Fibroblast of skin of right quadriceps (primary cell): ENCODE data around the gene OOSP4A.
A peak's percentile ranks its signal among the peaks of the same experiment; 100 is the strongest.

Experiments used
- DNase-seq: peaks from one replicate; pipeline ENCODE4 v3.0.0-alpha.2; 2013

OOSP4A gene

GRCh38 chr11:59963733-59964132 is at the start of gene OOSP4A:
TSS of gene OOSP4A (plus strand) at chr11:59964033. CDS start at chr11:59964033, 0 bp downstream.
- DNase-seq, result no peak

DNA sequence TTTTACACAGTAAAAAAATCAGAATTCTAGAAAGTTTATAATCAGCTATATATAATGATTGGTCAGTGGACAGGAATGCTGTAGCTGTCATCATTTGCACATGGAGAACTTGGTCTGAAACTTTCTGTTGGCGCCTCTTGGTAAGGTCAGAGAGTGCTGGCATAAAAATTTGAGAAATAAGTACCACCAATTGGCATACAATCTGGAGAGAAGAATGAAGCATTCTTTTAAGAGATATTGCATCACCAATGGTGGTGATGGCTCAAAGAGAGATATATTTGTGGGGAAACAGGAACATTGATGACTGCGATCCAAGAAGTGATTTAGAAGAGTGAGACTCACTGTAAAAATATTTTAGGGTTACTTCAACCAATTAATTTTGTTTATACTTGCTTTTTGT is 45.4 kb upstream of the OOSP4A start:
- DNase-seq, result no peak

DNA sequence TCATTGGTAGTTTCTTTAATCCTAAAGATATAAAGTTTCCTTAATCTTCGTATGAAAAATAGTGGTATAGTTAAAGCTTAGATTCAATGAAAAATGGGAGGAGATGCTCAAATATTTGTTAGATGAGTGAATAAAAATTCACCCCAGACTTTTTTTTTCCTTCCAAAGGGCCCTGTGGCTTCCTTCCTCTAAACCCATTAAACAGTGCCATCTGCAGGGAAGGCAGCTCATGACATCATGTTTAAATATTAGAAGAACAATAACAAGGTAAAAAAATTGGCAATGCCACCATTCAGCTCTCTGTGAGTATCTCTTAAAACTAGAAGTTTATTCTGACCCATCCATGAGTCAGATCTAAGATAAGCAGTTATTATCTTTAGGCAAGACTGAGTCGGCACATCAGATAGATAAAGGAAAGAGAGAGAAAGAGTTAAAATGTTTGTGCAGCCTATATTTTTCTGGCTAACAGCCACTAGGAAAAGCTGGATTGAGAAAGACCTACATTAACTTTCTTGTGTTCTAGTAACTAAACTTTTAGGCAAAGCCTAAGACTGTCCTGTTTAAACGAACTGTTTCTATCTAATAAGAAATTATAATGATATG is 44.7 kb upstream of the OOSP4A start:
- peak; percentile 9 for DNase-seq

DNA sequence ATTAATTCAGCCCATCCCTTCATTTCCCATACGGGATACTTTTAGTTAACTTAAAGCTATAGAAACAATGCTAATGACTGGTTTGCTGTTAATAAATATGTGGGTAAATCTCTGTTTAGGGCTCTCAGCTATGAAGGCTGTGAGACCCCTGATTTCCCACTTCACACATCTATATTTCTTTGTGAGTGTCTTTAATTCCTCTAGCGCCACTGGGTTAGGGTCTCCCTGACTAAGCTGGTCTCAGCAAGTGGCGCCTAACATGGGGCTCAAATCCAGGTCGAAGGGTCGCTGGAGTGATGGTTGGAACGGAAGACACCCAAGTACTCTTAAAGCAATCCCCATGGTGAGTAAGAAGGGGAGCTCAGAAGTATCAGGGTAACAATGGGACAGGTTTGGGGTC is 40.0 kb upstream of the OOSP4A start:
- no peak for DNase-seq

- DNase-seq, result no peak
Measured at GRCh38 chr11:59931688-59932087, 32.1 kb upstream of the OOSP4A start.

DNA sequence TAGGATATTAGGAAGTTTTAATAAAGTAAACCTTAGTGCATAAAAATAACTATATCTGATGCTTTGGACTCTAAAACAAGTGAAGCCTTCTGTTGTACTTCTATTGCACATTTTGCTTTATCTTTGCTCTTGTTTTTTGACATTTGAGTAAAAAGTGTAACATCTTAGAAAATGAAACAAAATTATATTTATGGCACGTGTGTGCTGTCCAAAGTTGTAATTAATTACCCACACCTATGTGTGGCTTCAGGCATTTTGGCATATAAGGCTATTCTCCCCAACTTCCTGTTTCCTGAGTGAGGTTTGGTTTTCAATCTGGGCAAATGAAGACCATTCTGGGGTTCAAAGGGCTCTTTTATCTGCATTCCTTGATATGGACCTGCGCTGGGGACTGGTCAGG is 25.7 kb upstream of the OOSP4A start, which contains the start of gene OOSP1:
TSS of gene OOSP1 (plus strand) at position 301 of the 400 bp plus-strand sequence. CDS start at position 324, 23 bp downstream.
- DNase-seq, result no peak

DNA sequence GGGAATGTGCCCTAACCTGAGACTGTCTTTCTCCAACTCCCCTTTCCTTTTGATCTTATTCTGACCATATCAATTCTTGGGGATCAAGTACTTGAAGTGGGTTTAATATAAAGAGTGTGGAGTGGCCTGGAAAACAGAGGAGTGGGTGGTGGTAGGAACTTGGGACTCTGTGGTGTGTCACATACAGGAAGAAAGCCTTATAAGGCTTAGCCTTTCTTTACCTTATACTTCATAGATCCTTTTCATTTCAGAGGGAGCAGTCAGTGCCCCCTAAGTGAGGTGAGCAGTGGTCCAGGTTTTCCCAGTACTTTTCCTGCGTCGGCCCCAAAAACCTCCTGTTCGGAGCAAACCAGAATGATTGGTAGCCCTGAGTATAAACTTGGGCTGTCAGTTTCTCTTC is 25.1 kb upstream of the OOSP4A start:
- DNase-seq, result no peak

DNA sequence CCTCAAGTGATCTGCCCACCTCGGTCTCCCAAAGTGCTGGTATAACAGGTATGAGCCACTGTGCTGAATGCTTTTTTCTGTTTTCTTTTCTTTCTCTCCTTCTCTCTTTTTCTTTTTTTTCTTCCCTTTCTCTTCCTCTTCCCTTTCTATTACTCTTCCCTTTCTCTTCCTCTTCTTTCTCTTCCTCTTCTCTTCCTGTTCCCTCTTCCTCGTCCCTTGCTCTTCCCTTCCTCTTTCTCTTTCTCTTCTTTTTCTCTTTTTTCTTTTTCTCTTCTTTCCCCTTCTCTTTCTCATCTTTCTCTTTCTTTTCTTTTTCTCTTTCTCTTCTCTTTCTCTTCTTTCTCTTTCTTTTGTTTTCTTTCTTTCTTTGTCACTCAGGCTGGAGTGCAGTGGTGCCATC is 24.4 kb upstream of the OOSP4A start:
- no peak for DNase-seq

GRCh38 chr11:59941091-59941490 is 22.7 kb upstream of the OOSP4A start:
- DNase-seq, result no peak

GRCh38 chr11:59943997-59944714 is 19.7 kb upstream of the OOSP4A start:
- DNase-seq, result no peak

DNA sequence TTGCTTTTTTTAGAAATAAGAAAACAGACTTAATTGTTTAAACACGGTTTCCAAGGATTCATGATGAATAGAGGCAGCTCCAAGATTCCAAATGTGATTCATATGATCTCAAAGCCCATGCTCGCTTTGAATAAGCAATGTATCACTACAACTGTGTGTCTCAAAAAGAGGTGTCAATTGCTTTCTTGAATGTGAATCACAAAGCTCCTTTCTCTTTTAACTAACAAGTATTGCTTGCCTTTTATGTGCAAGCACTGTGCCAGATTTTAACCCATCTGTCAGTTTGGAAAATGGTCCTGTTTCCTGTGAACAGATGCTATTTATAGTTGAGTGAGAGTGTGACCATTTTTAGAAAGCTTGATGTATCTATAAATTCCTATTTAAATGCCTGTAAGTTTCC is 19.1 kb upstream of the OOSP4A start:
- DNase-seq, result no peak

DNA sequence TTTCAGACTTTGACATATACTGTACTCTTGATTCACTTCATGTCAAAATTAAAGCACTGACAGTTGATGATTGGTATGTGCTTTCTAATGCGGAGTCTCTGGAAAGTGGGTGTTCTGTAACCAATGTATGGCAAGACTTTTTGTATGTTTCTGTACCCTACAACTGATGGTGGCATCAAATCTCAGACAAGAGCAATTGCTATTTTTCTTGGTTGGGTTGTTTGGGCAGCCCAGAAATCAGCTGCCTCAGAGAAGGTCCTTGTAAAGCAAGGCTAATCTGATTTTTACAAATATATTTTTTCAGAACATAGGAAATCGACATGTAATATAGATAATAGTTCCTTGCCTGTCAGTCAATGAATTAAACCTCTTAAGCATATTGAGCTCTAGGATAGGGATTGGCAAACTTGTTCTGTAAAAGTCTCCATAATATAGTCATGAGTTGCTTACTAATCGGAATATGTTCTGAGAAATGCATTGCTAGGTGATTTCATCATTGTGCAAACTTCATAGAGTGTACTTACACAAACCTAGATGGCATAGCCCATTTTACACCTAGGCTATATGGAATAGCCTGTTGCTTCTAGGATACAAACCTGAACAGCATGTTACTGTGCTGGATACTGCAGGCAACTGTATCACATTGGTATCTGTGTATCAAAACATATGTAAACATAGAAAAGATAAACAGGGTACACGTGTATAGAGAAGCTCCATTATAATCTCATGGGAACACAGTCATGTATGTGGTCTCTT is 10.2 kb upstream of the OOSP4A start:
- no peak for DNase-seq

DNA sequence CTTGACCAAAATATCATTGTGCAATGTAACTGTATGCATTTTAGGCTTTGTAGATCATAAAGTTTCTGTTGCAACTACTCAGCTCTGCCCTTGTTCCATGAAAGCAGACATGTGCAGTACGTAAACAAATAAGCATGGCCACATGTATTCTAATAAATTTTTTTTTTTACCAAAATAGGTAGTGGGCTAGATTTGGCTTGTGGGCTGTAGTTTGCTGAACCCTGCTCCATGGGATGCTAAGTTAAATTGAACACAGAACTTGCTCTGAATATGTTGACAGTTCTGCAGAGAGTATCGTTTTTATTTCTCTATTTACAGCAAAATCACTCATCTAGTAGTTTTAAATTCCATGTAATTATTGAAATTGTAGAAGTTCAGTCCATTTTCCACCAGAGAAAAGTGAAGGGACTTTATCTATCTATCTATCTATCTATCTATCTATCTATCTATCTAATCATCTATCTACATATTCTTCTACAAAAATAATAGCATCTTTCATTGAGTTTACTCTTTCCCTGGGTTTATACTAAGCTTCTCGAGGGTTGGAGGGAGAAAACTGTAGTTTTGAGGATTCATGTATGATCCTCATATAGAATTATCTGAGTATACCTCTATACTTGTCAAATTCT is 9.5 kb upstream of the OOSP4A start:
- no peak for DNase-seq

GRCh38 chr11:59957094-59957493 is 6.7 kb upstream of the OOSP4A start:
- no peak for DNase-seq

DNA sequence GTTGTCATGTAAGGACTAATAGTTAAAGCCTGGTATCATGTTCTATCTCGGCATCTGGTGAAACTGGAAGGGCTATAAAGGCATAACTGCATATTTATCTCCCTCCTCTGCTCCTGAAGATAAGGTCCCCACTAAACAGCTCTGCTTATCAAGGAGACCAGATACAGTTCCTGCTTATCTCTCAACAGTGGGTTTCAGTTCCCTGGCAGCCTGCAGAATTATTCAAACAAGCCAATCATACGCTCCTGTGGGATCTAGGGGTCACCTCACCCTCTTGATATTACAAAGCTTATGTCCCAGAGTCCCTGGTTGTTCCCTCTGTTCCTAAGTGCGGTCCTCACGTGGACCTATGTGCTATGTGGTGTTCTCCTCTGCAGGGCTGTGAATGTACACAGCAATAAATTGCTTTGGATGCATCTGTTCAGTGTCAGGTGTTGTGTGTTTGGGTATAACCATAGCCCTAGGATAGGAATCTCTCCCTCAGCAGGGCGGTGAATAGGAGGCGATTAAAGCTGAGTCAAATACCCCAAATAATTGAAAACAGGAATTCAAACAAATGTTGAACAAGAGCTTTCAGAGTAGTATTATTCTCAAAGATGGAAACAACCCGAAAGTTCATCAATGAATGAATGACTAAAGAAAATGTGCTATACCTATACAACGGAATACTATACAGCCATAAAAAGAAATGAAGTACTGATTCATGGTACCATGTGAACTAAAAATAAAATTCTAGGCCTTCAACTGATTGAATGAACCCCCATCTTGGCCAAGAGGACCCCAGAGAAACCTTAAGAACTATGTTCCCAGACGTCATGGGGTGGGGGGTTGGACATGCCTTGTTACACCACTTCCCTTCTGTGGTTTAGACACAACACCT is 3.1 kb upstream of the OOSP4A start:
- DNase-seq, result no peak

- DNase-seq, result no peak
Measured at GRCh38 chr11:59962107-59962482, 1.7 kb upstream of the OOSP4A start.

- DNase-seq, result no peak
Measured at GRCh38 chr11:59965424-59965823, 1.6 kb downstream of the OOSP4A start.

GRCh38 chr11:59966201-59966600 is 2.4 kb downstream of the OOSP4A start:
- DNase-seq, result no peak

- DNase-seq, result no peak
Measured at GRCh38 chr11:59967677-59968394, 4.0 kb downstream of the OOSP4A start.

DNA sequence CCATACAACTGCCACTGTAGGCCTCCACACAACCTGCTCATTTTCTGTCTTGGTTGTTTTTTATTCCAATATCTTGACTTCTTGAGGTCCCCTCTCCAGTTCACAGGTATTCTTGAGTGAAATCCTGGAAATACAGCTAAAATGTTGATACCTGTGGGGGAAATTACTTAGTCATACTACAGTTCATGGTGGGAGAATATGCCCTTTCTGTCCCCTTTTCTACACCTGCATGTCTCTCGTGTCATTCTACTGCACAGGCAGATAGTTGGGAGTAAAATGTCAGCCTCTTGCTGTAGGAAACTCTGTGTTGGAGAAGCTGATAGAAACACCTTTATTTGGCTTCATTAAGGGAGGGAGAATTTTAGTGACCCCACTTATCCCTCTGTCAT is 4.6 kb downstream of the OOSP4A start:
- DNase-seq, result no peak

- no peak for DNase-seq
Measured at GRCh38 chr11:59973097-59973496, 9.3 kb downstream of the OOSP4A start.
